Left ventricle myocardium inferior (tissue), 1 donor: ENCODE data around the gene TSPAN8. TPM values are rescaled to one million over a fixed set of nuclear protein-coding genes. Genes with fewer than 3 reads are reported as not detected.

ENCODE experiments used
- DNase-seq: peaks from one replicate; pipeline ENCODE4 v3.0.0-alpha.2; 2020
- H3K27ac ChIP-seq: fragments of 200-600 bp; replicated peaks from 2 replicates; pipeline ENCODE4 v1.8.0; 2021
- H3K27me3 ChIP-seq: fragments of 200-600 bp; 2 replicates; pipeline ENCODE4 v1.8.0; 2021; ENCODE audit warnings: low read depth
- H3K36me3 ChIP-seq: fragments of 200-600 bp; 2 replicates; pipeline ENCODE4 v1.8.0; 2021
- H3K4me1 ChIP-seq: fragments of 200-600 bp; 2 replicates; pipeline ENCODE4 v1.8.0; 2021
- H3K4me3 ChIP-seq: fragments of 200-600 bp; 2 replicates; pipeline ENCODE4 v1.8.0; 2021; ENCODE audit warnings: mild to moderate bottlenecking, moderate library complexity
- H3K9me3 ChIP-seq: fragments of 200-600 bp; replicated peaks from 2 replicates; pipeline ENCODE4 v1.8.0; 2021
- intact Hi-C: fragments of 100-400 bp; cut with micrococcal nuclease; formaldehyde crosslinking; loops from one replicate; pipeline ENCODE4 v1.11.0; 2022
- total RNA-seq: library from RNA; stranded (reverse); fragmentation: NEBNext Ultra II Directional; extraction: Animal tissue kit (Norgen Biotek cat#: 25700); gene quantifications from one replicate; pipeline ENCODE4 v1.2.1, GENCODE V29; 2021
- TF ChIP-seq, protein P1 (sequence below): fragments of 200-600 bp; IDR thresholded peaks from 2 replicates; pipeline ENCODE4 v1.8.0; 2021; ENCODE audit warnings: antibody characterized with exemption, mild to moderate bottlenecking, borderline replicate concordance
- donor health status: DM: no; HTN: yes; CAD: no; lungs with severe emphysema.

Gene TSPAN8
- total RNA-seq, 1 donor from 2014 or later = 0.41 TPM

DNA sequence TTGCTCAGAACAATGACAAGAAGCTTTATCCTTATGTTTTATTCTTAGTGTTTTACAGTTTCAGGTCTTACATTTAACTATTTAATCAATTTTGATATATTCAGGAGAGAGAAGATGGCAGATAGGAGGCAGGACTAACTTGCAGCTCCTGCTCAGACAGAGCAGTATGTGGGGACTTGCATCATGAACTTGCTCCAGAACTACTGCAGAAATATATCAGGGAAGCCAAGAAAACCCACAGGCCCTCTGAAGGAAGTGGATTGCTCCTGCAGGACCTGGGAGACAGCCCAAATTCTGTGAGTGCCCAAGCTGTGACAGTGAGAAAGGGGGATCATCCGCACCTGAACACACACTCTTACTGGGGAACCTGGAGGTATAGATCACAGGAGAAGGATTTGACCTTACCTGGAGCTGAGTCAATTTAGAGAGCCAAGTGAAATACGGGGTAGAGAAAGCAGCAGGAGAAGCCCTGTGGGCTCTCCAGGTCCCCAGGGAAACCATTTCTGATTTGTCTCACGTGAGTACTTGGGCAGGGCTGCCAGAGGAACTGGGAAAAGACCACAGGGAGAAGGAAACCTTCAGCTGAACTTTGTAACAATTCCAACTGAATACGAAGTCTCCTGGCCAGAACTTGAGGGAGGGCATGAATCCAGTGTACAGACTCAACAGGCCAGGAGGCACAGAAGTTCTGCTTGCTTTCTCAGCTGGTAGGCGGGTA, 28.9 kb upstream of the TSPAN8 start:
- Histone ChIP-seq H3K27ac (no peak overlapping the region), H3K27me3 (no peaks in the 10 kb centered on the region), H3K4me1 (no peaks in the 10 kb centered on the region), H3K4me3 (no peak overlapping the region), H3K9me3 (peaks cover 19% of the 10 kb centered on the region), H3K36me3 (no peaks in the 10 kb centered on the region)
- DNase-seq = no peak
- TF ChIP-seq, protein P1, sequence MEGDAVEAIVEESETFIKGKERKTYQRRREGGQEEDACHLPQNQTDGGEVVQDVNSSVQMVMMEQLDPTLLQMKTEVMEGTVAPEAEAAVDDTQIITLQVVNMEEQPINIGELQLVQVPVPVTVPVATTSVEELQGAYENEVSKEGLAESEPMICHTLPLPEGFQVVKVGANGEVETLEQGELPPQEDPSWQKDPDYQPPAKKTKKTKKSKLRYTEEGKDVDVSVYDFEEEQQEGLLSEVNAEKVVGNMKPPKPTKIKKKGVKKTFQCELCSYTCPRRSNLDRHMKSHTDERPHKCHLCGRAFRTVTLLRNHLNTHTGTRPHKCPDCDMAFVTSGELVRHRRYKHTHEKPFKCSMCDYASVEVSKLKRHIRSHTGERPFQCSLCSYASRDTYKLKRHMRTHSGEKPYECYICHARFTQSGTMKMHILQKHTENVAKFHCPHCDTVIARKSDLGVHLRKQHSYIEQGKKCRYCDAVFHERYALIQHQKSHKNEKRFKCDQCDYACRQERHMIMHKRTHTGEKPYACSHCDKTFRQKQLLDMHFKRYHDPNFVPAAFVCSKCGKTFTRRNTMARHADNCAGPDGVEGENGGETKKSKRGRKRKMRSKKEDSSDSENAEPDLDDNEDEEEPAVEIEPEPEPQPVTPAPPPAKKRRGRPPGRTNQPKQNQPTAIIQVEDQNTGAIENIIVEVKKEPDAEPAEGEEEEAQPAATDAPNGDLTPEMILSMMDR = no peak
- intact Hi-C loops = no loop called here

DNA sequence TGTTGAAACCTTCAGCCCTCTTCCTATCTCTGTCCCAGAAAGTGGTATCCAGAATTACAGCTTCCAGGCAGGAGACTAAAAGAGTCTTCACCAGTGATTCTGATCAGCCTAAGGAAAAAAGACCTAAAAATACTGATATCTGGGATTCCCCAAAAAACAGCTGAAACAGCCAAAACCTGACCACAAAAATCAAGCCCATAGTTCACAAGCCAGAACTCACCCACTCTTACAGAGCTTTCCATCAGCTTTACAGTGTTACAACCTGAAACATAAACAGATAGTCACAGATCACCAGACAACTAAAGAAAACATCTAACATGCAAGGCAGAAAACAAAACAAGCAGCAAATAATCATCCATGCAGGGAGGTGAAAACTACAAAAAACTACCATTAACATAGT, 26.0 kb upstream of the TSPAN8 start:
- peaks cover 17% of the 10 kb centered on the region for H3K9me3 ChIP-seq
- intact Hi-C loops = no loop called here
- no peaks in the 10 kb centered on the region for H3K36me3 ChIP-seq
- TF ChIP-seq, protein P1 = no peak
- no peak overlapping the region for H3K27ac ChIP-seq
- no peaks in the 10 kb centered on the region for H3K27me3 ChIP-seq
- H3K4me3 ChIP-seq = no peak overlapping the region
- DNase-seq = no peak
- no peaks in the 10 kb centered on the region for H3K4me1 ChIP-seq

DNA sequence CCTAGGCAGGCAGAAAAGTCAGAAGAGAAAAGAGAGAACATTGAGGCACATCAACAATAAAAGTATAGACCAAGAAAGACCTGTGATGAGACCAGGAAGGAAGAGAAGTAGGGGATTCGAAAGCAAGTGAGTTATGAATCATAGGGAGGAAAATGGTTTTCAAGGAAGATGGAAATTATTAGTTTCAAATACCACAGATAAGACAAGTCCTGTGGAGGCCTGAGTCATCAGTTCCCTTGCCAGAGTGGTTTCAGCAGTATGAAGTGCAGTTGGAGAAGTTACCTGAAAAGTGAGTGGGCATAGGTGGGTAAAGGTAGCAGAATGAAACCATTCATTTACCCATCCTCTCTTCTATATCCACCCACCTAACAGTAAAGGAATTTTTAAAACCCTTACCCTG, 25.2 kb upstream of the TSPAN8 start:
- Histone ChIP-seq H3K27me3 (no peaks in the 10 kb centered on the region), H3K4me1 (no peaks in the 10 kb centered on the region), H3K36me3 (no peaks in the 10 kb centered on the region), H3K9me3 (peaks cover 9% of the 10 kb centered on the region), H3K27ac (no peak overlapping the region), H3K4me3 (no peak overlapping the region)
- intact Hi-C loops = no loop called here
- no peak for DNase-seq
- TF ChIP-seq, protein P1 = no peak

DNA sequence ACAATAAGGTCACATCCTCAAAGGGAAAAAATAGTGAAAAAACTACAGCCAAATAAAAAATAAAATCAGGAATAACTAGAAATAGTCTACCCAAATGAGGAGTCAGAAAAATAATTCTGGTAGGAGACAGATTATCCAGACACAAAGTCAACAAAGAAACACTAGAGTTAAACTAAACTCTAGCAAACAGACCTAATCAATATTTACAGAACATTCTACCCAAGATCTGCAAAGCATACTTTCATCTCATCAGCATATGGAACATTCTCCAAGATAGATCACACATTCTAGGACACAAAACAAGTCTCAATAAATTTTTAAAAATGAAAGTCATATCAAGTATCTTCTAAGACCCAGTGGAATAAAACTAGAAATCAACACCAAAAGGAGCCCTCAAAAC, 20.4 kb upstream of the TSPAN8 start:
- TF ChIP-seq, protein P1 = no peak

DNA sequence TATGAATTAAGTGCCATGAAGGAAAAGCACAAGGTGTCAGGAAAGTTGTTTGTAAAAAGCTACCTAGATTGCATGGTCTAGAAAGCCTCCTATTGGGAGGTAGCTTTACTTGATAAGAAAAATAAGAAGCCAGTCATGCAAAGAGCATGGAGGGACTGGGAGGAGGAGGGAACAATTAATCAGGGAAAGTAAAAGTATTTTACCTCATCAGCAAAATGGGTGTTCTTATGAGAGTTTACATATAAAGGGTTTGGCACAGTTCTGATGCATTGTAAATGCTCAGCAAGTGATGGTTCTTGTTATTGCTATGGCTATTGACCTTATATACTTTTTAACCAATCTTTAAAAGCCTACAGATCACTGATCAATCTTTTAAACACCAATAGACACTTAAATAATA, 17.0 kb upstream of the TSPAN8 start:
- H3K27me3 ChIP-seq = no peaks in the 10 kb centered on the region
- no peaks in the 10 kb centered on the region for H3K36me3 ChIP-seq
- no peaks in the 10 kb centered on the region for H3K9me3 ChIP-seq
- no peak overlapping the region for H3K4me3 ChIP-seq
- TF ChIP-seq, protein P1 = no peak
- intact Hi-C loops = no loop called here
- H3K4me1 ChIP-seq = no peaks in the 10 kb centered on the region
- no peak overlapping the region for H3K27ac ChIP-seq
- no peak for DNase-seq

More for the DNA sequence above, 20.4 kb upstream of the TSPAN8 start:
- H3K4me3 ChIP-seq = no peak overlapping the region
- intact Hi-C loops = no loop called here
- H3K27ac ChIP-seq = no peak overlapping the region
- peaks cover 3% of the 10 kb centered on the region for H3K9me3 ChIP-seq
- DNase-seq = no peak
- no peaks in the 10 kb centered on the region for H3K4me1 ChIP-seq
- no peaks in the 10 kb centered on the region for H3K27me3 ChIP-seq
- H3K36me3 ChIP-seq = no peaks in the 10 kb centered on the region
